Activated B cell treated with CpG ODN at 0.5 μM for 24 hours (primary cell): ENCODE results near the gene CDK19. TPM values are rescaled to one million over a fixed set of nuclear protein-coding genes. Genes with fewer than 3 reads are reported as not detected.

Source experiments
- ATAC-seq: fragments of 200-7000 bp; cut with Tn5 transposase; one replicate; pipeline ENCODE4 v1.10.0; 2021; ENCODE audit warnings: low read depth, mild to moderate bottlenecking, moderate library complexity
- CTCF ChIA-PET: fragments of 350-600 bp; sonication (Branson Sonifier 250); formaldehyde crosslinking; loops from one replicate; lab custom pipeline; 2021; ENCODE audit warnings: antibody characterized with exemption; lab: Charles Lee
- POLR2A ChIA-PET: fragments of 350-600 bp; sonication (Branson Sonifier 250); formaldehyde crosslinking; loops from one replicate; lab custom pipeline; 2021; ENCODE audit warnings: antibody characterized with exemption; lab: Charles Lee
- DNase-seq: peaks from one replicate; pipeline ENCODE4 v3.0.0; 2022
- H3K27ac Mint-ChIP-seq: one replicate; pipeline ENCODE4 v1.8.0; 2020; ENCODE audit warnings: mixed read lengths
- H3K27me3 Mint-ChIP-seq: one replicate; pipeline ENCODE4 v1.8.0; 2021; ENCODE audit warnings: mixed read lengths
- H3K36me3 Mint-ChIP-seq: one replicate; pipeline ENCODE4 v1.8.0; 2021; ENCODE audit warnings: low read depth, mixed read lengths
- H3K4me1 Mint-ChIP-seq: one replicate; pipeline ENCODE4 v1.8.0; 2021; ENCODE audit warnings: mixed read lengths
- H3K4me3 Mint-ChIP-seq: one replicate; pipeline ENCODE4 v1.8.0; 2020; ENCODE audit warnings: mild to moderate bottlenecking, mixed read lengths
- H3K9me3 Mint-ChIP-seq: one replicate; pipeline ENCODE4 v1.8.0; 2020; ENCODE audit warnings: mixed read lengths
- CTCF ChIP-seq: fragments of 200-600 bp; IDR thresholded peaks from one replicate; pipeline ENCODE4 v1.8.0; 2022; ENCODE audit warnings: antibody characterized with exemption, mild to moderate bottlenecking
- intact Hi-C: fragments of 100-400 bp; cut with micrococcal nuclease; formaldehyde crosslinking; loops from one replicate; pipeline ENCODE4 v1.15.1; 2024
- total RNA-seq: library from RNA; stranded (reverse); gene quantifications from 2 replicates; pipeline ENCODE4 v1.2.3, GENCODE V29; 2022

Gene CDK19
- total RNA-seq, 1 donor from 2014 or later = 31.1 TPM

GRCh38 chr6:110814102-110815014 lies 911 bp downstream of the CDK19 start:
- H3K27ac Mint-ChIP-seq = peak overlapping the region; percentile 96
- H3K27me3 Mint-ChIP-seq = no peaks in the 10 kb centered on the region

GRCh38 chr6:110813338-110814101 lies 1.7 kb downstream of the CDK19 start:
- H3K36me3 Mint-ChIP-seq = peaks cover 11% of the 10 kb centered on the region
- CTCF ChIA-PET = interaction anchor here (0.8 kb wide), 1 partner anchor 65 kb away, joined by 4 read pairs; no protein-coding TSS in a partner anchor
- peak overlapping the region; percentile 96 for H3K4me3 Mint-ChIP-seq
- ATAC-seq (no peak), DNase-seq (no peak)
- peak overlapping the region; percentile 90 for H3K27ac Mint-ChIP-seq
- H3K27me3 Mint-ChIP-seq = no peaks in the 10 kb centered on the region
- peaks cover 57% of the 10 kb centered on the region for H3K4me1 Mint-ChIP-seq
- intact Hi-C loops = loop anchor here (1.0 to 10.0 kb wide), 6 partner anchors 15 to 1271 kb away; partner anchors contain the start of genes AK9, FAM229B, FIG4 and TRAF3IP2
- no peak for TF ChIP-seq CTCF
- POLR2A ChIA-PET = interaction anchor here (0.6 to 14.5 kb wide), 10 partner anchors 7 to 636 kb away, joined by 3 to 530 read pairs (median 7); partner anchors contain the start of genes AMD1 and GTF3C6
- no peaks in the 10 kb centered on the region for H3K9me3 Mint-ChIP-seq

More at GRCh38 chr6:110814102-110815014, 911 bp downstream of the CDK19 start:
- ChIA-PET CTCF (interaction anchor here (0.7 to 2.0 kb wide), 6 partner anchors 15 to 134 kb away, joined by 3 to 13 read pairs (median 4); partner anchors contain the start of gene AMD1), POLR2A (interaction anchor here (0.6 to 14.5 kb wide), 20 partner anchors 8 to 168 kb away, joined by 3 to 530 read pairs (median 8); partner anchors contain the start of genes AMD1, GTF3C6 and RPF2)
- Mint-ChIP-seq H3K4me1 (peaks cover 53% of the 10 kb centered on the region), H3K9me3 (no peaks in the 10 kb centered on the region), H3K36me3 (peaks cover 11% of the 10 kb centered on the region), H3K4me3 (peak overlapping the region; percentile 96)
- DNase-seq = peak; percentile 67
- ATAC-seq = peak; percentile 14
- intact Hi-C loops = loop anchor here (1.0 to 10.0 kb wide), 17 partner anchors 8 to 1719 kb away; partner anchors contain the start of genes AK9, AMD1, CDC40 and CEP57L1
- TF ChIP-seq CTCF = no peak

GRCh38 chr6:110812719-110813118 lies 2.5 kb downstream of the CDK19 start:
- no peaks in the 10 kb centered on the region for H3K27me3 Mint-ChIP-seq
- no peak for TF ChIP-seq CTCF
- H3K4me3 Mint-ChIP-seq = peak overlapping the region; percentile 19
- H3K4me1 Mint-ChIP-seq = peaks cover 61% of the 10 kb centered on the region
- intact Hi-C loops = loop anchor here (10.0 kb wide), 2 partner anchors 792 to 1272 kb away; partner anchors contain the start of genes FAM229B, TRAF3IP2 and TUBE1
- ATAC-seq = no peak
- no peak for DNase-seq
- CTCF ChIA-PET = interaction anchor here (2.3 kb wide), 1 partner anchor 130 kb away, joined by 6 read pairs; no protein-coding TSS in a partner anchor
- POLR2A ChIA-PET = interaction anchor here (0.6 to 14.5 kb wide), 5 partner anchors 10 to 635 kb away, joined by 3 to 530 read pairs (median 6); partner anchors contain the start of genes AMD1 and GTF3C6
- no peak overlapping the region for H3K27ac Mint-ChIP-seq
- H3K36me3 Mint-ChIP-seq = peaks cover 11% of the 10 kb centered on the region
- no peaks in the 10 kb centered on the region for H3K9me3 Mint-ChIP-seq

DNA sequence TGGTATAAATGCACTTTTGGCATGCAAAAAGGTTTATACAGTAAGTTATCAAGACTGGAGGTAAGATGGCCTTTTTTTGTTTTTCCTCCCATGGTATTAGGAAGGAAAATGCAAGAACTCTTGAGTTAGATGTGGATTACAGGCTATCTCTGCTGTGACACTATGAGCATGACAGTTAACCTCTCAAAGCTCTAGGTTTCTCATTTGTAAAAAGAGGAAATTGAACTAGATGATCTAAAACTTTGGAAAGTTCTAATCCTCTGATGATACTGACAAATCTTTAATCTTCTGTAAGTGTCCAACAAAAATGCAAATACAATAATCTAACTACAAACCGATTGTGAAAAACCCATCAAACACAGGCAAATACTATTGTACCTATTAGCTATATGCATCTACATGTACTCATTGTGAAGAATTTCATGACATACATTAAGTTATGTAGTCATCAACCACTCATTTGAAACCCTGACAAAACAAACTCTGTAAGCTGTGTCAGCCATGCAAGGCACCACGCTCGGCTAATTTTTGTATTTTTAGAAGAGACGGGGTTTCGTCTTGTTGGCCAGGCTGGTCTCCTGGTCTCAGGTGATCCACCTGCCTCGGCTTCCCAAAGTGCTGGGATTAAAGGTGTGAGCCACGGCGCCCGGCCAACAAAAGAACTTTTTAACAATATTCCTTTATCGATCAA lies 4.2 kb downstream of the CDK19 start:
- TF ChIP-seq CTCF = no peak
- Mint-ChIP-seq H3K27ac (peak overlapping the region; percentile 84), H3K27me3 (no peaks in the 10 kb centered on the region), H3K4me3 (peak overlapping the region; percentile 66), H3K9me3 (no peaks in the 10 kb centered on the region), H3K4me1 (peaks cover 62% of the 10 kb centered on the region), H3K36me3 (peaks cover 11% of the 10 kb centered on the region)
- ATAC-seq = no peak
- CTCF ChIA-PET = interaction anchor here (1.1 to 2.3 kb wide), 2 partner anchors 68 to 129 kb away, joined by 3 to 6 read pairs; no protein-coding TSS in a partner anchor
- no peak for DNase-seq
- intact Hi-C loops = loop anchor here (1.0 to 10.0 kb wide), 3 partner anchors 133 to 1274 kb away; partner anchors contain the start of genes FAM229B, TRAF3IP2 and TUBE1
- POLR2A ChIA-PET = interaction anchor here (0.7 to 14.5 kb wide), 9 partner anchors 12 to 166 kb away, joined by 3 to 530 read pairs (median 4); partner anchors contain the start of genes AMD1 and GTF3C6
